Fibroblast of villous mesenchyme (primary cell): ENCODE measurements around the gene PHF12. TPM values are rescaled to one million over a fixed set of nuclear protein-coding genes. Genes with fewer than 3 reads are reported as not detected.

Experiments
- DNase-seq: peaks from one replicate; pipeline ENCODE4 v3.0.0-alpha.2; 2010; ENCODE audit warnings: low read depth
- H3K4me3 ChIP-seq: 2 replicates; pipeline ENCODE4 v1.5.1; 2011; ENCODE audit warnings: low read depth, mild to moderate bottlenecking, low read length
- total RNA-seq: library from RNA; depleted of rRNA; stranded (reverse); fragments of >200 nt; gene quantifications from 2 replicates; pipeline ENCODE4 v1.2.3, GENCODE V29; 2012
- TF ChIP-seq, protein P1 (sequence below): IDR thresholded peaks from 2 replicates; pipeline ENCODE4 v1.5.1; 2012; ENCODE audit warnings: low read depth, mild to moderate bottlenecking, low read length; ENCODE audit not compliant: insufficient read depth

Gene PHF12
- total RNA-seq, 1 donor: 22.5 TPM

DNA sequence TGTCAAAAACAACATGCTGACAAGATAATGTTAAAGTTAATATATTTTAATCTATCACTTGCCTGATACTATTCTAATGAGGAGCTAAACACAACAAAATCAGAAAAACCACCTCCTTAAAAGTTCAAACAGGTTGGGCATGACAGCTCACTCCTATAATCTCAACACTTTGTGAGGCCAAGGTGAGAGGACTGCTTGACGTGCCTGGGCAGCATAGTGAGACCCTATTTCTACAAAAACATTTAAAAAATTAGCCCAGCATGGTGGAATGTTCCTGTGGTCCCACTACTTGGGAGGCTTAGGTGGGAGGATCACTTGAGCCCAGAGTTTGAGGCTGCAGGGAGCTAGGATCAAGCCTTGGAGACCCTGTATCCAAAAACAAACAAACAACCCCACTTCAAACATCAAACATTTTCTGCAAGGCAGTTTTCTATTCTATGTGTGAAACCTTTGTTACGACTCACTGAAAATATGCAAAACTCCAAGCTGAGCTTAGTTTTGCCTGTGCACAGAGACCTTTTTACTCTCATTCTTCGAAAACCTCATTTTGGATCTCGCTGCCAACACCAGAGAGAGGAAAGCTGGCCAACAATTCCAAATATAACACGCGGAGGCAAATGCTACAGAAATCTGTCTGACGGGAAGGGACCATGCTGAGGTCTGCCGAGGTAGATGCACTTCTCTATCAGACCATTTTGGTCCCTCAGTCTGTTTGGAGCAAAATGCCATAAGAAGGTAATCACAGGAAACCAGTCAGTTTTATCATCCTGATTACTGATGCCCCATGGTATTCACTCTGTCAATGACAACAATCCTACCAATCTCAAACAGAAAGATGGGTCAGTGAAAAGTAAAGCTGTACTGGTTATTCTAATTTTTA is 6.2 kb downstream of the PHF12 start:
- no peak overlapping the region for H3K4me3 ChIP-seq
- TF ChIP-seq, protein P1, sequence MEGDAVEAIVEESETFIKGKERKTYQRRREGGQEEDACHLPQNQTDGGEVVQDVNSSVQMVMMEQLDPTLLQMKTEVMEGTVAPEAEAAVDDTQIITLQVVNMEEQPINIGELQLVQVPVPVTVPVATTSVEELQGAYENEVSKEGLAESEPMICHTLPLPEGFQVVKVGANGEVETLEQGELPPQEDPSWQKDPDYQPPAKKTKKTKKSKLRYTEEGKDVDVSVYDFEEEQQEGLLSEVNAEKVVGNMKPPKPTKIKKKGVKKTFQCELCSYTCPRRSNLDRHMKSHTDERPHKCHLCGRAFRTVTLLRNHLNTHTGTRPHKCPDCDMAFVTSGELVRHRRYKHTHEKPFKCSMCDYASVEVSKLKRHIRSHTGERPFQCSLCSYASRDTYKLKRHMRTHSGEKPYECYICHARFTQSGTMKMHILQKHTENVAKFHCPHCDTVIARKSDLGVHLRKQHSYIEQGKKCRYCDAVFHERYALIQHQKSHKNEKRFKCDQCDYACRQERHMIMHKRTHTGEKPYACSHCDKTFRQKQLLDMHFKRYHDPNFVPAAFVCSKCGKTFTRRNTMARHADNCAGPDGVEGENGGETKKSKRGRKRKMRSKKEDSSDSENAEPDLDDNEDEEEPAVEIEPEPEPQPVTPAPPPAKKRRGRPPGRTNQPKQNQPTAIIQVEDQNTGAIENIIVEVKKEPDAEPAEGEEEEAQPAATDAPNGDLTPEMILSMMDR: no peak

DNA sequence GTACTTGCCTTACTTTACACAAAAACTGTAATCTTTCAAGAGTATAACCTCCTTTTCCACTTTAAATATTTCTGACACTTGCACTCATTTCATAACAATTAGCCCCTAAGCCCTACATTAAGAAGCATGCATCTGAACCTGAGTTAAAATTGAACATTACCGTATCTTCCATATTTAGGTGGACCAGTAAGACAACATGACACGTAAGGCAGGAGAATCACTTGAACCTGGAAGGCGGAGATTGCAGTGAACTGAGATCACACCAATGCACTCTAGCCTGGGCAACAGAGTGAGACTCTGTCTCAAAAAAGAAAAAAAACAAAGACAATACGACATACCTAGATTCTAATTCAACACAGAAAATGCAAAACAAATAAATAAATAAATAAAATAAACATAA is 7.0 kb downstream of the PHF12 start:
- no peak overlapping the region for H3K4me3 ChIP-seq
- TF ChIP-seq, protein P1: no peak
- no peak for DNase-seq

More for the DNA sequence above, 6.2 kb downstream of the PHF12 start:
- DNase-seq: no peak

DNA sequence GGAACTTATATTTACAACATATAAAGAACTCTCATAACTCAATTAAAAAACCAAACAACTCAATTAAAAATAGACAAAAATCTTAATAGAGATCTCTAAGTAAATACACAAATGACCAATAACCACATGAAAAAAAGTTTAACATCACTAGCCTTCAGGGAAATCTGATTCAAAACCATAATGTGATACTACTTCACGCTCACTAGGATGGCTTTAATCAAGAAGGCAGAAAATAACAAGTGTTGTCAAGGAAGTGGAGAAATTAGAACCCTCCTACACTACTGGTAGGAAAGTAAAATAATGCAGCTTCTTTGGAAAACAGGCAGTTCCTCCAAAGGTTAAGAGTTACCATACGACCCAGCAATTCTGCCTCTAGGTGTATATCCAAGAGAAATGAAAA is 8.4 kb downstream of the PHF12 start:
- TF ChIP-seq, protein P1: no peak
- H3K4me3 ChIP-seq: no peak overlapping the region
- DNase-seq: no peak

DNA sequence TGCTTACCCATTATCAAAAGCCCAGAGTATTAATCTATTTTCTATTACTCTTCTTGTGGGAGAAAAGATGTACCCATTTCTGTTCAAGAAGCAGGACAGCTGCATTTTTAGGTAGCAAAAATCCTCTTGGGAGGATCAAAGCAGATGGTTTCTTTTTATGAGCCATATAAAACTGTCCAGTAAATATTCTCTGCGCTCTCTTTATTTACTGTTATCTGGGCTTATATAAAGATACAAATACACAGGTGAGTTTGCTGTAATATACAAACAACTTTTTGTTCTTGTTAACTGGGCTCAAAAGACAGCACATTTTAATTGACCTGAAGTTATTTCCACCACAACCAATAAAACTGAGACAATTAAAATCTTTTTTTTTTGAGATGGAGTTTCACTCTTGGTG is 10.1 kb downstream of the PHF12 start:
- no peak overlapping the region for H3K4me3 ChIP-seq
- peak; percentile 12 for DNase-seq
- TF ChIP-seq, protein P1: no peak

DNA sequence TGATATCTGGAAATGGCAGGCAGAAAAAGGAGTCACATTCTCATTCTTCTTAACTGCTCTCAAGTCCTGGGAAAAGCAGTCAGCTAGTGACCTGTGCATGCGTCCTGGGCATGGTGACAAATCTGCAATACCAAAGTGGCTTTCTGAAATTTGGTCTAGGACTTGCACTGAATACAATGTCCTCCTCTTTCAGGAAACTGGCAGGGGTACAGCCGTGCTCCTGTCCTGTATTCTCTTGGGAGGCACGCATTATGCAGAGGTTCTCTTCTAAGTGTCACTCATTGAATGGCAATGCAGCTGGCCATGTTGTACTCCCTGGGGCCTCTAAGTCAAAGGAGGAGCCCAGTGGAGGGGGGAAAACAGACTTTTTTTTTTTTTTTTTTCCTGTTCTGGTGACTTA is 10.6 kb downstream of the PHF12 start:
- DNase-seq: no peak
- TF ChIP-seq, protein P1: no peak
- H3K4me3 ChIP-seq: no peak overlapping the region

DNA sequence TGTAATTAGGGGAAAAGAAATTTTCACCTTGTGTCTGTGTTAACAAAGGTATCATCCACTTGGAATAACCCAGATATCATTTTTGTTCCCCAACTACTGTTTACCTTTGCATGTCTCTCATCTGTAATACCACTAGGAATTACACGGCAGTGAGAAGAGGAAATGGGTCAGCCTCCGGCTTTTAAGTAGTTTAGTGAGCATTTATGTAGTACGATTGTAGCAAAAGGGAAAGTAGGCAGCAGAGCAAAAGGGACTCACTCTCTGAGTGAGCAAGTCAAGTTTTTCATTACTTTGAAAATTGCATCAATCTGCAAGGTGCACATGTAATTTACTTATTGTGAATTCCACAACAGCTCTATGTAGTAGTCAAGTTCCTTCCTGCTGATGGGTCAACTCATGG is 11.2 kb downstream of the PHF12 start:
- no peak overlapping the region for H3K4me3 ChIP-seq
- DNase-seq: no peak
- TF ChIP-seq, protein P1: no peak
